GM12864 (cell line): ENCODE data around the gene ADAM19.
A peak's percentile ranks its signal among the peaks of the same experiment; 100 is the strongest.

ENCODE experiments used
- DNase-seq: peaks from one replicate; pipeline ENCODE4 v3.0.0-alpha.2; 2011; ENCODE audit warnings: low read depth
- H3K4me3 ChIP-seq: 2 replicates; pipeline ENCODE4 v1.5.1; 2011; ENCODE audit warnings: mild to moderate bottlenecking, low read depth, low read length, control low read depth
- TF ChIP-seq, protein P1 (sequence below): IDR thresholded peaks from 2 replicates; pipeline ENCODE4 v1.5.1; 2011; ENCODE audit warnings: low read depth, mild to moderate bottlenecking, moderate library complexity, low read length, control low read depth, inconsistent platforms; ENCODE audit errors: missing control alignments

The ADAM19 gene, protein sequence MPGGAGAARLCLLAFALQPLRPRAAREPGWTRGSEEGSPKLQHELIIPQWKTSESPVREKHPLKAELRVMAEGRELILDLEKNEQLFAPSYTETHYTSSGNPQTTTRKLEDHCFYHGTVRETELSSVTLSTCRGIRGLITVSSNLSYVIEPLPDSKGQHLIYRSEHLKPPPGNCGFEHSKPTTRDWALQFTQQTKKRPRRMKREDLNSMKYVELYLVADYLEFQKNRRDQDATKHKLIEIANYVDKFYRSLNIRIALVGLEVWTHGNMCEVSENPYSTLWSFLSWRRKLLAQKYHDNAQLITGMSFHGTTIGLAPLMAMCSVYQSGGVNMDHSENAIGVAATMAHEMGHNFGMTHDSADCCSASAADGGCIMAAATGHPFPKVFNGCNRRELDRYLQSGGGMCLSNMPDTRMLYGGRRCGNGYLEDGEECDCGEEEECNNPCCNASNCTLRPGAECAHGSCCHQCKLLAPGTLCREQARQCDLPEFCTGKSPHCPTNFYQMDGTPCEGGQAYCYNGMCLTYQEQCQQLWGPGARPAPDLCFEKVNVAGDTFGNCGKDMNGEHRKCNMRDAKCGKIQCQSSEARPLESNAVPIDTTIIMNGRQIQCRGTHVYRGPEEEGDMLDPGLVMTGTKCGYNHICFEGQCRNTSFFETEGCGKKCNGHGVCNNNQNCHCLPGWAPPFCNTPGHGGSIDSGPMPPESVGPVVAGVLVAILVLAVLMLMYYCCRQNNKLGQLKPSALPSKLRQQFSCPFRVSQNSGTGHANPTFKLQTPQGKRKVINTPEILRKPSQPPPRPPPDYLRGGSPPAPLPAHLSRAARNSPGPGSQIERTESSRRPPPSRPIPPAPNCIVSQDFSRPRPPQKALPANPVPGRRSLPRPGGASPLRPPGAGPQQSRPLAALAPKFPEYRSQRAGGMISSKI

DNA sequence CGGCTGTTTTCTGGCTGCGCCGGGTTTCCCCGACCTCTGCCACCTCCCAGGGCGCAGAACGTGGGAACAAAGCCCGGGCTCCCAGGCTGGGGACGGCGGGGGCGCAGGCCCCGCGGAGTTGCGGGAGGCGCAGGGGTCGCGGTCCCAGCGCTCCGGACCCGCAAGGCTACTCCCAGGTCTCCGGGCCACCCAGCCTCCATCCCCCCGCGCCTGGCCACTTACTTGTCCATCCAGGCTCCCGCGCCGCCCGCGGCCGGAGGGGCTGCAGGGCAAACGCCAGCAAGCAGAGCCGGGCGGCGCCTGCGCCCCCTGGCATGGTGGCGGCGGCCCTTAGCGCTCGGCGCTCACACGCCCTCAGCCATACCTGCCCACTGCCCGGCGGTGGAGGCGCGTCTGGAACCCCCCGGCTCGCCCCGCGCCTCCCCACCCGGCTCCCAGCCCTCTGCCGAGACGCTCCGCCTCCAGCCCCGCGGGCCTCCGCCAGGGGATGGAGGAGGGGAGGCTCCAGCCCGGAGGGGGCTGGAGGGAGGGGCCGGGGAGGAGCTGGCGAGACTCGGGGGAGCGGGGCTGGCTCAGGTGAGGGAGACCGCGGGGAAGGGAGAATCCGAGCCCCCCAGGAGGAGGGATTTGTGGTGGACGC, at the start of gene ADAM19:
Gene ADAM19 (minus strand): TSS at position 395 of the 640 bp plus-strand sequence. CDS start 79 bp downstream, at position 316.
- DNase-seq: no peak
- TF ChIP-seq, protein P1, sequence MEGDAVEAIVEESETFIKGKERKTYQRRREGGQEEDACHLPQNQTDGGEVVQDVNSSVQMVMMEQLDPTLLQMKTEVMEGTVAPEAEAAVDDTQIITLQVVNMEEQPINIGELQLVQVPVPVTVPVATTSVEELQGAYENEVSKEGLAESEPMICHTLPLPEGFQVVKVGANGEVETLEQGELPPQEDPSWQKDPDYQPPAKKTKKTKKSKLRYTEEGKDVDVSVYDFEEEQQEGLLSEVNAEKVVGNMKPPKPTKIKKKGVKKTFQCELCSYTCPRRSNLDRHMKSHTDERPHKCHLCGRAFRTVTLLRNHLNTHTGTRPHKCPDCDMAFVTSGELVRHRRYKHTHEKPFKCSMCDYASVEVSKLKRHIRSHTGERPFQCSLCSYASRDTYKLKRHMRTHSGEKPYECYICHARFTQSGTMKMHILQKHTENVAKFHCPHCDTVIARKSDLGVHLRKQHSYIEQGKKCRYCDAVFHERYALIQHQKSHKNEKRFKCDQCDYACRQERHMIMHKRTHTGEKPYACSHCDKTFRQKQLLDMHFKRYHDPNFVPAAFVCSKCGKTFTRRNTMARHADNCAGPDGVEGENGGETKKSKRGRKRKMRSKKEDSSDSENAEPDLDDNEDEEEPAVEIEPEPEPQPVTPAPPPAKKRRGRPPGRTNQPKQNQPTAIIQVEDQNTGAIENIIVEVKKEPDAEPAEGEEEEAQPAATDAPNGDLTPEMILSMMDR: no peak
- peak within 1 kb of the TSS; percentile 84 for H3K4me3 ChIP-seq

DNA sequence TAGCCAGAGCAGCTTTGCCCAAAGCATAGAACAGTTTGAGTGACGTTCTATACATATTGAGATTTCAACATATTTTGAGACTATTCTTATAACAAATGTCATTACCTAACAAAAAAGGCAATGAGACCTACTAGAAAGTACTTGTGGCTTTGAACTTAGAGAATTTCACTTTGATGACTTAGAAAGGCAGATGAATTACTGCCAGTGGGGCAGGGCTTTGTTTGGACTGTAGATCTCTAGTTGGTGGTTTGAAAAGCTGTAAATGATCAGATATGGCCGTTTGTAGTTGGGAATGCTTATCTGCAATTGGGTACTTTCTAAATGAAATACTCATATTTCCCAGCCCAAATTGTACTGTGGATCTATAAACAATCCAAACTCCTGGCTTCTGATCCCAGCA, 48.6 kb upstream of the ADAM19 start:
- no peak overlapping the region for H3K4me3 ChIP-seq
- TF ChIP-seq, protein P1: no peak
- no peak for DNase-seq

DNA sequence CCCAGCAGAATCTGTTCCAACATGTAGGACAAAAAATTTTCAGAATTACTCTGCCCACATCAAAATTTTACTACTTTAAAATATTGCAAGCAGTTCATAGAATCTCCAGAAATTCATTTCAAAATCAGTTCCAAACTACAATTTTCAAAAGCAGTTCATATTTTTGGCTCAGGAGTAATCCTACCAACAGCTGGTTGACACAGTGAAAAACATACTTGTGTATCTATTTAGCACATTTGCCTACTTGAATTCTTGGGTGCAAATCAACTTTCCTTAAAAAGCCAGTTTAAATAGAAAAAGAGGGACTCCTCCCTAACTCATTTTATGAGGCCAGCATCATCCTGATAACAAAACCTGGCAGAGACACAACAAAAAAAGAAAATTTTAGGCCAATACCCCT, 45.2 kb upstream of the ADAM19 start:
- no peak for DNase-seq
- TF ChIP-seq, protein P1: no peak
- H3K4me3 ChIP-seq: no peak overlapping the region

DNA sequence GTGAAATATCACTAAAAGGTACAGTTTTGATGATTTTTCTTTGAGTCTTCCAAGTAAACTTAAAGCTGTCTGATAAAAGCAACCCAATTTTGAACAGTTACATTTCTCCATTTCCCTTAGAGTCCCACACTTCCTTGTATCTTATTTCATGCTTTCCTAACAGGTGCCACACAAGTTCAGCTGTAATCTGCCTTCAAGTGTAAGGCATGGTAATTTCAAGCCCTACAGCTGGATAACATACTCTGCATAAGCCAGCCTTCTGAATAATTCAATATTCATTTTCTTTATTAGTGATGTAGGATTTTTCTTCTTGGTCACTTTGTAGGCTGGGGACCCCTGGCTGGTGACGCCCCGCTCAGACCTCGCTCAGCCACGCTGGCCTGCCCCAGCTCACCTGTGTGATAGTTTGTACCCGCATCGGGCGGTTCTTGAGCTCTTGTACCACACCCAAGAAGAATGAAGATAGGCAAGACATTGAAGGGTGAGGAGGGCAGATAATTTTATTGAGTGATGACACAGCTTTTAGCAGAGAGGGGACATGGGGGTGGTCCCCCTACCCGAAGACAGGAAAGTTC, 42.7 kb upstream of the ADAM19 start:
- TF ChIP-seq, protein P1: no peak
- H3K4me3 ChIP-seq: no peak overlapping the region
- no peak for DNase-seq

DNA sequence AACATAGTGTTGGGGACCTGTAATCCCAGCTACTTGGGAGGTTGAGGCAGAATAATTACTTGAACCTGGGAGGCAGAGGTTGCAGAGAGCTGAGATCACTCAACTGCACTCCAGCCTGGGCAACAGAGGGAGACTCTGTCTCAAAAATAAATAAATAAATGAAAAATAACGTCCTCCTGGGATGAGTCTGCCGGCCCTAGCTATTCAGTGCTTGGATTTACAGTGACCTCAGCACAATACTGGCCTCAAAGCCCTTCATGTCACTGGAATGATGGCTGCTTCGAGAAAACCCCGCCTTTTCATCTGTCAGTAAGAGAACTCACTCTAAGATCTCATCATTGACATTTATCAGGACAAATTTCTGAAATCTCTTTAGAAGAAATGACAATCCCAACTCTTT, 41.2 kb upstream of the ADAM19 start:
- H3K4me3 ChIP-seq: no peak overlapping the region
- TF ChIP-seq, protein P1: no peak
- no peak for DNase-seq

DNA sequence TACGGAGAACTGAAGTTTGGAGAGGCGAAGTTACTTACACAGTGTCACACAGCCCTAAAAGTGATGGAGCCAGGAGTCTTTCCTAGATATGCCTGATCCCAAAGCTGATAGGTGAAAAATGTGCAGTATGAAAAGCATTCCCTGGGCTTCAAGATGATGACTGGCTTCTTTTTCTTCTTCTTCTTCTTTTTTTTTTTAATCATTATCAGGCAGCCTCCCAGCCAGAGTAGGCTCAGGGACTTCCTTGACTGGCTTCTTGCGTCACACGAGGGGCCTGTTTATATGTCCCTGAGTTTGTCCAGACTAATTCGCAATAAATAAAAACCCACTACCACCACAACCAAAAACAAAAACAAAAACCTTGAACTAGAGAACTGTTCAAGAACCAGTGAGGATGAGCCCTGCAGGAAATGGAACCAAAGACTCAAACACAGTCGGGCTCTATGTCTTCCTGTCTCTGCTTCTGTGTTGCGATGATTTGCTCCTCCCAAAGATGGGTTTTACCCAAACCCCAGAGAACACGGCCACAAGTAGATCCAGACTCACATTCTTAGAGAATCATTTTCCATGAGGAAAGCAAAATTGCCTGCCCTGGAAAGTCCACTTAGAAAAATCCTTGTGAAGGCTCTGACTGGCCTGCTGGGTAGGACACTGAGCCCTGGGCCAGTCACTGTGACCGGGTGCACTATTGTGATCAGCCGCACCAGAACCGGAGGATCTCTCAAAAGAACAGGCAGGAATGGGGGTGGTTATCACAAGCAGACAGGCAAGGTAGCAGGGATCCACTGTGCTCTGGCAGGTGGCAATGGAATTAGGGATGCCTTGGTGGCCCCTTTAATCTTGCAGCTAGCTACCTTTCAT, 38.0 kb upstream of the ADAM19 start:
- TF ChIP-seq, protein P1: no peak

More for the DNA sequence above, 38.0 kb upstream of the ADAM19 start:
- no peak overlapping the region for H3K4me3 ChIP-seq
- no peak for DNase-seq
